GM18870 (cell line): ENCODE data around the gene AHNAK.

Experiments used
- ATAC-seq: cut with Tn5 transposase; IDR thresholded peaks from one replicate; pipeline ENCODE4 v1.9.1; 2021; ENCODE audit warnings: moderate library complexity; ENCODE audit not compliant: unreplicated experiment

AHNAK gene

DNA sequence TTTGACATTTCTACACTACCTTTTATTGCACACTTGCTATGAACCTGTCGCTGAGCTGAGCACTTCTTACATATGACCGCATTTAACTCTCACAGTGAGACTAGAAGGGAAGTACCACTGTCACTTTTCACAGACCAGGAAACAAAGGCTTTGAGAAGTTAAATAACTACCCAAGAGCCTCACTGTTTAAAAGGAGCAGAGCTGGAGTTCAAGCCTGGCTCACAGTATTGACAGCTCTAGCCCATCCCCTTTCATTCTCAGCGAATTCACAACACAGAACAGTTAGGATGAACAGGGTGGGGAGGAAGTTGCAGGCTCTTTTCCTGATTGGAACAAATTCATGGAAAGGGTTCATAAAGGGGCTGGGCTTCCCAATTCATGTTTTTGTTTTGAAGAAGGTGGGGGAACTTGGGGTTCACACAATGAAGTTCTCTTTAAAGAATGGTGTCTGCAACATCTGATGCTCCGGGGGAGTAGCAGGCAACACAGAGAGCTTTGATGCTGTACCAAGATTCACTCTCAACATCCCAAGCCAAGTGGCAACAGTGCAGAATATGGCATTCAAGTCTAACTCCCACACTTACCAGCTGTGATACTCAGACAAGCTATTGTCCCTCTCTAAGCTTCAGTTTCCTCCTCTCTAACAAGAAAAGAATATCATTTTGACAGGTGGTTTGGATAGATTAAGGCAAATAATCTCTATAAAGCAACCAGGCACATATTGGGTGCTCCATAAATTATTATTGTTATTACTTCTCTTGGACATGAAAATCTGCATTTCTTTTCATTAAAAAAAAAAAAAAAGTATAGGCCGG is 110.6 kb downstream of the AHNAK start:
- no peak for ATAC-seq

DNA sequence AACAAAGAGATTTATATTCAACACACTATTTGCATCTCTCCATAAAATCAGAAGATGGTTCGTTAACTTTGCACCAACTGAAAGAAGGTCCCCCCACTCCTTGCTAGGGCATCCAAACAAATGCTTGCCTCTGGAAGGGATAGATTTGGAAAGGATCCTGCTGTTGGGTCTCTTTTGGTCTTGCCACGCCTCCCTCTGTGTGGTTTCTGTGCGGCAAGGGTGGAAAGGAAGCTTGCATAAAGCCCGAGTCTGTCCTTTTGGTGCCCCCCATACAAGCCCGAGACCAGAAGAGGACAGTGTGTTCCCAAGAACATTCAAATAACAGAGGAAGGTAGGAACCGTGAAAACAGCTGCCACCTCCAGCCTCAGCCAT is 112.7 kb downstream of the AHNAK start:
- no peak for ATAC-seq

DNA sequence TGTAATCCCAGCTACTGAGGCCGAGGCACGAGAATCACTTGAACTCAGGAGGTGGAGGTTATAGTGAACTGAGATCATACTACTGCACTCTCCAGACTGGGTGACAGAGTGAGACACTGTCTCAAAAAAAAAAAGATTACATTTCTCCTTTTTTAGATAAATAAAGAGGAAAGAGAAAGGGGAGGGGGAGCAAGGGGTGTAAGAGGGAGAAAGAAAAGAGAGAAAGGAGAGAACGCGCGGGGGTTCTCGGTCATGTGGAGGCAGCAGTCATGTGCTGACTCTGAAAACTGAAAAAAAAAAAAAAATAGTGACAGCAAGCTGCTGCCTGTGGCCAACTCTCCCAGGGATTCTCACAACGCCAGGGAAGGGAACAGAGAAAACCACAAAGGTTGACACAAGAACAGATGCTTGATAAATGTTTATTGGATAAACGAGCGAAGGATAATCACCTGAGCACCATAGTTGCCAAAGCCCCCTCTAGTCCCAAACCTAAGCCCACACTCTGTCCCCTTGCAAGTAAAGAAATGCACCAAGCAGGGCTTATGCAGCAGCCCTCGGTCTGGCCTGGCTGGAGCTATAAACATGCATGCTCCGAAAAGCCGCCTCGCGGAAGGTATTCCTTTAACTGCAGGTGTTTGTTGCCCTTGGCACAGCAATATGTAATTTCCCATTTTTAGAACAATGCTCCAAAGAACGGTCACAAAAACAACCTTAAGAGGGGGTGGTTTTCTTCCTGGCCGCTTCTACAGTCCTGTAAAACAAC is 113.3 kb downstream of the AHNAK start:
- ATAC-seq: no peak

DNA sequence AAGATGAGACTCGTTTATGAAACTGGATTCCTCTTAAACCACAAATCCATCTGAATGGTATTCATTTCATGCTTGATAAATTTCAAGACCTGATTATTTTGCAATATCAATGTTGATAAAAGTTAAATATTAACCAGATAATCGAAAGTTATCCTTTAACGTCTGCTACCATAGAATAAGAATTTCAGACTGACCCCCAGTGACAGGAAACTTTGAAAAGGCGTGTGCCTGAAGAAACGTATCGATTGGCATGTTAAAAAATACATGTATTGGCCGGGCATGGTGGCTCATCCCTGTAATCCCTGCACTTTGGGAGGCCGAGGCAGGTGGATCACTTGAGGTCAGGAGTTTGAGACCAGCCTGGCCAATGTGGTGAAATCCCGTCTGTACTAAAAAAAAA is 113.9 kb downstream of the AHNAK start:
- ATAC-seq: no peak

DNA sequence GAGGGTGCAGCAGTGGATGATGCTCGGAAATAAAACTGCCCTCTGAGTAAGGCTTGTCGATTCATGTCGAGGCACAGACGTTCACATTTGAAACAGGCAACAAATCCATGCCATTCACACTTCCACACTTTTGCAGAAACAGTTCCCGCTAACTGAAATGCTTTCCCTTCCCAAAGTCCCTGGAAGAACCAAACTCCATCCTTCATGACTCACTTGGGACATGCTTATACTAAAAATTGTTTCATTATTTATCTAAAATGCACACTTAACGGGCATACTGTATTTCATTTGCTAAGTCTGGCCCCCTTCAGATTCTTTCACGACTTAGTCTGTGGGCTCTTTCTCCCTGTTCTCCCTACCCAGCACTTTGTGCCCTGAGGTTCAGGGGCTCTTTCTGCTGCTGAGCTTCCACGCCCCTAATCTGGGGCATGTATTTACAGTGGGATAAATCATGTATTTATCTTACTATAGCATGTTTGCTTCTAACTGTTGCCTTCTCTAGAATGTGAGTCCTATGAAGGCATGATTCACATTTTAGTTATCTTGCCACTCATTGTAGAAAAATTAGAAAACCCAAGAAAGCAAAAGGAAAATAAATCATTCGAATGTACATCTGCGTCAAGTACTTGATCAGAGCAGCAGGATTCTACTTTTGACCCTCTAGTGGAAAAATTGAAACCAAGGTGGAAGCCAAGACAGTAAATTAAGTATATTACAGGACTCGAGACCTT is 115.3 kb downstream of the AHNAK start:
- ATAC-seq: no peak

DNA sequence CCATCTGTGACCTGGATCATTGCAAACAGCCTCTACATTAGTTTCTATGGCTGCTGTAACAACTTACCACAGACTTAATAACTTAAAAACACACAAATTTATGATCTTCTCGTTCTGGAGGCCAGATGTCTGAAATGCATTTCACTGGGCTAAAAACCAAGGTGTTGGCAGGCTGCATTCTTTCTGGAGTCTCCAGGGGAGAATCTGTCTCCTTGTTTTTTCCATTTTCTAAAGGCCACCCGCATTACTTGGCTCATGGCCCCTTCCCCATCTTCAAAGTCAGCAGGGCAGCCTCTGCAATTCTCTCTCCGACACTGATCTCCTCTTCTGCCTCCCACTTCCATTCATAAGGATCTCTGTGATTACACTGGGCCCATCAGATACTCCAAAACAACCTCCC is 116.2 kb downstream of the AHNAK start:
- ATAC-seq: no peak

DNA sequence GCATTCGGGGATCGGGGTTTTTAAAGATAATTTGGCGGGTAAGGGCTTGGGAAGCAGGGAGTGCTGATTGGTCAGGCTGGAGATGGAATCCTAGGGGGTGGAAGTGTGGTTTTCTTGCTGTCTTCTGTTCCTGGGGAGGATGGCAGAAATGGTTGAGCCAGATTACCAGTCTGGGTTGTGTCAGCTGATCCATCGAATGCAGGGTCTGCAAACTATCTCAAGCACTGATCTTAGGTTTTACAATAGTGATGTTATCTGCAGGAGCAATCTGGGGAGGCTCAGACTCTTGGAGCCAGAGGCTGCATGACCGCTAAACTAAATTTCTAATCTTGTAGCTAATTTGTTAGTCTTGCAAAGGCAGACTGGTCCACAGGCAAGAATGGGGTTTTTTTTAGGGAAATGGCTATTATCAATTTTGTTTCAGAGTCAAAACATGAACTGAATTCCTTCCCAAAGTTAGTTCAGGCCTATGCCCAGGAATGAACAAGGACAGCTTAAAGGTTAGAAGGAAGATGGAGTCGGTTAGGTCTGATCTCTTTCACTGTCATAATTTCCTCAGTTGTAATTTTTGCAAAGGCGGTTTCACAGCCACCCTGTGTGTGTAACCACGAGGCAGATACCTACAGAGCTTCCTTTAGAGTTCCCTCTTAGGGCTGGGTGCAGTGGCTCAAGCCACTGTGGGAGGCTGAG is 117.6 kb downstream of the AHNAK start:
- ATAC-seq: no peak

DNA sequence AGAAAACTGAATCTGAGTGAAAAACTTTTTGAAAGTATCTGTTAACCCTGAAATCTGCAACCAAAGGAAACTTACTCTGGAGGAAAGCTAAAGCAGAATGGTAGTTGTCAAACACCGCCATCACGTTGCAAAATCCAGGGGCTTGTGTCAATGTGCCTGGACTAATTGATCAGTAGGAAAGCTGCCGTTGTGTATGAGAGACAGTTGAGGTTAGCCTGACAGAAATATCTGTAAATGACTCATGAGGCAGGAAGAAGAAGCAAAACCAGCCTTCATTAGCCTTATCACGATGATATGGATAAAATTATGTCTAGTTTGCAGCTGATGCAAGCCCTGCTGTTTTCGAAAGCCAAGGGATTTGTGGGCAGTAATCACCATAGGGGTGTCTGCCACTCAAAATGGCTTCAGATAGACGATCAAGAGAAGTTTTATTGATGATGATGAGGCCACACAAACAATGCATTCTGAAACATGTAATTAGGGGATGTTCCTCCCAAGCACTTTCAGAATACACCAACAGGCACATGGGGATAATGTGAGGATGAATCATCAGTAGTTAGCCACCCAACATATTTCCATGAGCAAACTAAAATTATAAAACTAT is 118.9 kb downstream of the AHNAK start:
- no peak for ATAC-seq

DNA sequence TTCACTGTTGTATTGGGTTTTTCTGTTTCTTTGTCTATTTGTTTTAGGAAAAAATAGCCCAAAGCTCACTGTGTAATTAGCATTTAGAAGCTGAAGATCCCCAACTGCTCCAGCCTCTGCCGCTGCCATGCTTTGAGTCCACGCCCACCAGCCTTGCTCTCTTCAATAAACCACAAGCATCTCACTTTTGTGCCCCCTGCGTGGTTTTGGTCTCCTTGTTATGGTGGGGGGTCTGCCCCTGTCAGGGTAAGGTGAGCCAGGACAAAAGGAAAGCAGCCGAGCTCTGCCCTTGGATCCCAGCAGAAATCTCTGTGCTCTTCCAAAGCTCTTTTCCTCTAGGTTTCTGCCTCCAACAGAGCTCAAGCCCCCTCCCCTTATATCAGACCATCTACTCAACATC is 123.6 kb downstream of the AHNAK start:
- no peak for ATAC-seq

DNA sequence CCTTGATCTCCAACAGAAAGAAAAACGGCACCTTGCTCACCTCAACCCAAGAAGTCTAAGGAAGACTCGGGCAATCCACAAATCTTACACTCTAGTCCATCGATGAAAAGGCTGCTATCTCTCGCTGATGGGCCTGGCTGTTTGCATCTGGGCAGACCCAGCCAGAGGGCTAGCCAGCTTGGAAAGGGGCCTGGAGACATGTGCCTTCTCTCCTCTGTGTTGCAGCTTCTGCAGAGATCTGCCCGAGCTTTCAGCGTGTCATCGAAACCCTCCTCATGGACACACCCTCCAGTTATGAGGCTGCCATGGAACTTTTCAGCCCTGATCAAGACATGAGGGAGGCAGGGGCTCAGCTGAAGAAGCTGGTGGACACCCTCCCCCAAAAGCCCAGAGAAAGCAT is 124.6 kb downstream of the AHNAK start:
- no peak for ATAC-seq

DNA sequence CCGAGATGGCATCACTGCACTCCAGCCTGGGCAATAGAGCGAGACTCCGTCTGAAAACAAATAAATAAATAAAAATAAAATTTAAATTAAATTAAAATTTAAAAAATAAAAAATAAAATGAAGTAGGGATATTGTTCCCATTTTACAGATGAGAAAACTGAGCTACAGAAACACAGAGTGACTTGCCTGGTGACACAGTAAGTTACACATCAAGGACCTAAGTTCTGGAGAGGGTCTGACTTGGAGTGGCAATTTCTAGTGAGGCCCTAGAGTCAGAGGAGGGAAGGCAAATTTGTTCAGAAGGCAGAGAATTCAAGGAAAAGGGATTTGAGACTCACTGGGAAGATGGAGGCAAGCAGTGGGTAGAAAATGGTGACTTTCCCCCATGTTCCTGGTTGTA is 125.7 kb downstream of the AHNAK start:
- no peak for ATAC-seq

DNA sequence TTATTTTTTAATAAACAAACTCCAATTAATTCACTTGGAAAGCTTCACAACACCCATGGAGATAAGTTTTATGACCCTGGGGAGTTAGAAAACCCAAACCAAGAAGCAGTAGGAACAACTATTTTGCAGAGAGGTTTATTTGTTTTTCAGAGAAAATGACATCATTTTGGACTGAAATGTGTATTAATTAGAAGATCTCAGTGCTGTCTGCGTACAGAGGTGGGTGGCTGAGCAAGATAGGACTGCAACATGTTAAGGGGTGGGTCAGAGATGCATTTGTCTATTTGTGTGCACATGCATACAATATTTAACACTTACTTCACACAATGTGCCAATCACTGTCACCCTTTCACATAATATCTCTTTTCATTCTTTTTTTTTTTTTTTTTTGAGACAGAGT is 126.7 kb downstream of the AHNAK start:
- no peak for ATAC-seq

DNA sequence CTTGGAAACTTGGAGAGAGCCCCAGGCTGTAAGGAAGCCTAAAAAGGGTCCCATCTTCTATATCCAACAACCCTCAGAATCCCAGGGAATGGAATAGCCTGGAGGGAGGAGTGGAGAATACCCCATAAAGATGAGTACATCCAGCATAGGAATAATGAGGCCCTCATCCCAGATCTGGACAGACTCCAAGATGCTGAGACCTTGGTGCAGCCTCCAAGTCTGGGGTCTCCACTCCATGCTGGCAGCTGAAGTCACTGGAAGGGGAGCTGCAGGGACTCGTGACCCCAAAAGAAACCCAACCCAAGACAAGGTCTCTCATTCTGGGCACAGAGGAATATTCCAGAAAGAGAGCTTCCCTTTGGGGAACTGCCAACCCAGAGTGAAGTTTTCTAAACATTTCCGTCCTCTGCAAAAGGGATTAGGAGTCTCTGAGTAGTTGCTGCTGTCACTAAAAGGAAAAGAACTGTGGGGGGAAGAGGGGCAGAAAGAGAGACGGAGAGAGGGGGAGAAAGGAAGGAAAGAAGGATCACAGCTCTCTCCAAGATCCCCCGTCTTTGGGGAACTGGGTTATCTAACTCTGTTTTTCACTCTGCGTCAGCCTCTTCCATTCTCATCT is 127.2 kb downstream of the AHNAK start:
- ATAC-seq: no peak

DNA sequence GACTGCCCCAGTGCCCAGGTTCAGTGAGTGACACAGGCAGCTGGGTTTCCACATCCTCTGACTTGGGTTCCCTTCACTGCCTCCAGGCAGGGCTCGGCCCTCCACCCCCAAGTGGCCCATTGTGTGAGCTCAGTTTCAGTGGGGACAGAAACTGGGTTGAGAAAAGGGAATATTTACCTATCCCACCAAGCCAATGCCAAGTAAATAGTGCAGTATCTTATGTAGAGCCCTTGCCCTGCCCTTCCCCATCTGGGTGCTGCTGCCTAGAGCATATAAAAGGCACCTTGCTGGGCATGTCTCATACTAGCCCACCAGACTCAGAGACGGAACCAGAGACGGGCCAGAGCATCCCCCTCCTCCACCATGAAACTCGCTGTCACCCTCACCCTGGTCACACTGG is 127.9 kb downstream of the AHNAK start, which contains the start of gene SCGB1A1:
SCGB1A1 (plus strand) TSS at position 301 of the 400 bp plus-strand sequence; CDS start at position 364, 63 bp downstream.
- ATAC-seq: no peak

DNA sequence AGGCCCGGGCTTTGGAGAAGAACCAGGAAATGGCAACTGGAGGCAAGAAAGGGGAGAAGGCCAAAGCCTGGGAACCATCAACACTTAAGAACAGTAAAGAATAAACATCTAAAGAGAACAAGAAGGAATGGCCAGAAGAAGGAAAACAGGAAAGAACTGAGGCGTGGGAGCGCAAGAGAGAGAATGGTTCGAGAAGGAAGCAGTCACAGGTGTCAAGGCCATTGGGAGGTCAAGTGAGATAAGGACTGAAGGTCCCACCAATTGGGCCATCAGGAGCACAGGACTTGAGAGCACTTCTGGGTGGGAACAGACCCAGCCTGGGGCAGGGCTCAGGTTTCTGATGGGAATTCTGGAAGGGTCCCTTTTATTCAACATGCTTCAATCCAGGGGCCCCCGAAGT is 128.5 kb downstream of the AHNAK start:
- ATAC-seq: no peak

DNA sequence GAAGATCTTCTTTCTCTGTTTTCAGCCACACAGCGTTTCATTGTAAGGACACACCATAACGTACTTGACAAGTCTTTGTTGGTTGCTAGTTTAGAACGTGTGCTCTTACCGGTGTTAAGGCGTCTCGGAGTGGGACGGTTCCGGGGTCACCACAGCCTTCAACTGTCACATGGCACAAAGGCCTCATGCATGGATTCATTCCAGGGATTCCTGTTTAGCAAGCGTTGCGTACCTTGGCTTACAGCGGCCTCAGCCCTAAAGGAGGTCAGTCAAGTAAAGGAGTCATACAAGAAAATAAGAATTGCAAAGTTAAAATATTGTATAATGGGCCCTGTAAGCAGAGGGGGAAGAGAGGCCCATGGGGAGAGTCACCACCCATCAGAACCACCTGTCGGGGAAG is 130.0 kb downstream of the AHNAK start:
- no peak for ATAC-seq

DNA sequence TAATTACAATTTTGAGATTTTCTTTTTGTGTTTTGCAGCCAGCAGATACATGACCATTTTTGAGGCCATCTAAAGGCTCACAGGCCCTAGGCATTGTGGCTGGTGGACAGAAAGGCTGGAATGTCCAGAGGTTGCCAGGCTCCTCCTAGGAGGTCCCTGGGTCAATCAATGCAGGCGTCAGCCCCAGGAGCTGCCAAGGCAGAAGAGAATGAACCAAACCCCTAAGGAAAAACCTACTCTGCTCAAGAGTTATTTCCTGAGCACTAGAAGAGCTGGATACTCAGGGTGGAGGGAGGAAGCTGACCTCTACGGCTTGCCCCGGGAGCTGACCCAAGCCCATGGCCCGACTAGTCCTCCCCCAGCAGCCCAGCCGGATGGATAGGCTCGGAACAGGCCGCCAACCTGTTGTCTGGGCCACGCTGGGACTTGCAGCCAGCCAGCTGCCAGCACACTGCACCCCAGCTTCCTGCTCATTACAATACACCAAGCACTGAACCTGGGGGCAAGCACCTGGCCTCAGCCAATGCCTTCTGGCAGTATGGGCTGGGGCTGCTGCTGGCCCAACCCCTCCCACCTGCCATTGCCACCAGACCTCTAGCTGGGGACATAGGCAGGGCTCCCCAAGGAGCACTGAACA is 133.4 kb downstream of the AHNAK start:
- ATAC-seq: no peak

DNA sequence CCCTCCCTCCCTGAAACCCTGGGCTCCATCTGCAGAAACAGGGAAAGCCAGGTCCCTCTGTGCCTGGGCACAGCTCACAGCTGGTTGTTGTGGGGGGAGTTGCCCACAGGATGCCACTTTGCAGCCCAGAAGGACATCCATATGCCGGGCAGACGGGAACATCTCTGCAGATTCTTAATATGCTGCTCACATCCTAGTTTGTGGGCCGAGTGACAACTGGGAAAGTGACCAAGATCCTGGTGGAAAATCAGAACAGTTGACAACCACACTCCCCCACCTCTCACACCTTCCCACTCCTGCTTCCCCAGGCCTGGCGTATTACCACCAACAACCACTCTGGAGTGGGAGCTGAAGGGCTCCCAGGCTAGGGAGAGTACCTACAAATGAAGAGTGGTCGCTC is 135.1 kb downstream of the AHNAK start:
- no peak for ATAC-seq

DNA sequence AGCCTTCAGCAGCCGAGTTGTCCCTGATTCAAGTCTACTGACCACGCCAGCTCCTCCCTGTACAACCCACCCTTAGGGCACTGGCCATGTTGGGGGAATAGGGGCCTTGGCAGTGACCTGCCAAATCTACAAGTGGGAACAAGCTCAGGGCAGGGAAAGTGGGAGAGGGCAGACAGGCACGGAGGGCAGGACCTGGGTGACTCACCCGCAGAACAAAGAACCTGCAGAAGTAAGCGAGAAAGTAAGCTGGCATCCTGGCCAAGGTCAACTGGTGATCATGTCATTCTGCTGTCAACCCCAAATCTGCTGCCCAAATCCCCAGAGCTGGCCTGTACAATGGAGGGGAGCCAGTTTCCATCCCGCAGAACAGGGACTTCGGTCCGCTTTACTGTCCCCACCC is 135.6 kb downstream of the AHNAK start:
- ATAC-seq: no peak

DNA sequence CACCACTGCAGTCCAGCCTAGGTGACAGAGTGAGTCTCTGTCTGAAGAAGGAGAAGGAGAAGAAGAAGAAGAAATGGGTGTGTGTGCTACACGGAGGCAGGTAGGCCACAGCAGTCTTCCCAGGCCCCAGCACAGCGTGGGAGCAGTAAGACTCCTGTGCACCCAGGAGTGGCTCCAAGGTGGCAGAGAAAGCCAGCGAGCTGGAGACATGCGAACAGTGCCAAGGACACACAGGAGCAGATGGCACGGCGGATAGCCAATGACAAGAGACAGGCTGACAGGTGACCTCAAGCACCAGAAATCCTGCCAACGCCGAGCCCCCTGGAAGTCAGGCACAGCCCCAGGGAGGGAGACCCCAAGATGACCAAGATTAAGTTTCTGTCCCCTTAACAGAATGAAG is 136.8 kb downstream of the AHNAK start:
- no peak for ATAC-seq
